ENCODE measurements around the gene CYP21A2.
"Not testable (repeated sequence)": the region's sequence is repeated elsewhere in the genome, so short reads cannot be mapped to it uniquely, and the experiment has no call there.

Gene CYP21A2

DNA sequence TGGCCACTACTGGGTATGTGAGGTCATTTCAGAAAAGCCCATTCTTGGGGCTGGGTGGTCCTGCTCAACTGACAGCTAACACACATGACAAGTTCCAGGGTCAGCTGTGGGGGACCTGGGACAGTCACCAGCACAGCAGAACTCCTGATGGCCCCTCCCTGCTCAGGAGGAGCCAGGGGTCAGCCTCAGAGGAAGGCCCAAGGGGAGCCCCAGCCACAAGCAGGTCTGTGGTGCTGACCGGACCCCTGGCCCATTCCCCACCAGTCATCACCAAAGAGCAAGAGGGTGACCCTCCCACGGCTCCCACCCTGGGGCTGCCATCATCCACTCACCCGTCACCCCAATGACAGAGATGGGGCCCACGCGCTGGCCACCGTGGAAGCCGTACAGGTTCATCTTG is 18.0 kb downstream of the CYP21A2 start:
- no peak for DNase-seq

- DNase-seq = no peak
Observed at GRCh38 chr6:32057966-32058365, 19.8 kb downstream of the CYP21A2 start.

DNA sequence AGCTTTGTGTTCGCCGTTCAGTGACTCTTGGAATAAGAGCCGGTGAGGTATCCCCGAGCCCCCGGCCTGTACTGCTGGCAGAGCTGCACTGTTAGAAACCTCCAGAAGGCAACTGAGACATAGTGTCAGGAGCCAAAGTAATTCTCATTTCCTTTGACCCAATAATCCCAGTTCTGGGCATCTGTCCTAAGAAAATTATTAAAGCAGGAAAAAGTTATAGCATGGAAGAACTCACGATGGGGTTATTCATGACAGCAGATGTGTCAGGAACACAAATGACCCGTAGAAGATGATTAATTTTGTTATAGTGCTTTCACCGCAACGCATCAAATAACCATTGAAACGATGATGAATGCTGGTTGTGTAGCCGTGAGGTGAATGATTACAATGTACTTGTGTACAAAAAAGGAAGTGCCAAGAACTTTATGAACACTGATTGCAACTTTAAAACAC is 20.3 kb downstream of the CYP21A2 start:
- DNase-seq = no peak

DNA sequence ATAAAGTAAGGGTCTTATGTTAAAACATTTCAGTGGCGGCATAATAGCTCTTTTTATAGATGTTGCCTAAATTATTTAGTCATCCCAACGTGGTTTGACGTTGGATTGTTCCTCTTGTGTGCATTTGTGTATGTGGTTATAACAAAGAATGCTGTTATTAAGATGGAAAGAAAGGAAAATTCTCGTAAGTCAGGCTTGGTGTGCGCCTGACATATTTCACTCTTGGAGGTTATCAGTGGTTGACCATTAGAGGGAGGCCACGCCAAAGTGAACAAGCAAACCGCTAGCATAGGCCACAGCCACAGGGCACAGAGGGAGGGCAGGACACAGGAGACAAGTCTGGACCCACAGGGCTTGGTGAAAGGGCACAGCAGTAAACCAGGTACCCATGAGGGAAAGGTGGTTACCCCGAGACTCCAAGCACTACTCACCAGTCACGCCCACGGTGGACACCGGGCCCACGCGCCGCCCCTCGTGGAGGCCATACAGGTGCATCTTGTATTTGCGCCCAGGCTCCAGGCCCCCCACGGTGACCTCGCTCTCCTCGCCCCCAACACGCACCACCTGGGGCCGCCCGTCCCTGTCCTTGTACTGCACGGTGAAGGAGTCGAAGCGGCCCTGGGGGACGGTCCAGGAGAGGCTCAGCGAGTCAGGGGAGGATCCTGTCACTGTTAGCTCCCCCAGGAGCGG is 22.9 kb downstream of the CYP21A2 start:
- no peak for DNase-seq

- no peak for DNase-seq
Observed at GRCh38 chr6:32064706-32065105, 26.5 kb downstream of the CYP21A2 start.

DNA sequence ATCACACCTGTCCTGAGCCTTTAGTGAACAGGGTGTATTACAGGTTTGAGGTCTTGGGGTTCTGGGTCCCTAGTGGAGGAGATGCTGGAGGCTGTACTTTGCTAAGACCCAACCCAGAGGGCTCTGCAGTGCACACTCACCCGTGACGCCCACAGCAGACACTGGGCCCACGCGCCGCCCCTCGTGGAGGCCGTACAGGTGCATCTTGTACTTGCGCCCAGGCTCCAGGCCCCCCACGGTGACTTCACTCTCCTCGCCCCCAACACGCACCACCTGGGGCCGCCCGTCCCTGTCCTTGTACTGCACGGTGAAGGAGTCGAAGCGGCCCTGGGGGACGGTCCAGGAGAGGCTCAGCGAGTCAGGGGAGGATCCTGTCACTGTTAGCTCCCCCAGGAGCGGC is 29.3 kb downstream of the CYP21A2 start:
- not testable (repeated sequence) for DNase-seq

GRCh38 chr6:32068315-32068714 is 30.1 kb downstream of the CYP21A2 start:
- DNase-seq = not testable (repeated sequence)

DNA sequence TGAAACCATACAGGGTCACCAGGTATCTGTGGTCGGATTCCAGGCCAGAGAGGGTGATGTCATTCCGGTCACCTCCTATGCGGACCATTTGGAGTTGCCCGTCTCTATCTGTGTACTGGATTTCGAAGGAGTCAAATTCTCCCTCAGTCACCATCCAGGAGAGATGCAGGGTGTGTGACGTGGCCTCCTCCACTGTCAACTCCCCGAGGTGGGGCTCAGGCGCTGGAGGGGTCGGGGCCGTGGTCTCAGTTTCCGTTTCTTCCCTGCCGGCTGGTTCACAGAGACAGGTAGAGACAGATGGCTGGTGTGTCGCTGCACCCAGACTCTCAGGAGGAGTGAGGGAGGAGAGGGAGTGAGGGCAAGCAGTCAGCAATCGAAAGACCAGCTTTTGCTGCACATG is 30.7 kb downstream of the CYP21A2 start:
- DNase-seq = no peak

GRCh38 chr6:32069460-32069859 is 31.2 kb downstream of the CYP21A2 start:
- DNase-seq = no peak

DNA sequence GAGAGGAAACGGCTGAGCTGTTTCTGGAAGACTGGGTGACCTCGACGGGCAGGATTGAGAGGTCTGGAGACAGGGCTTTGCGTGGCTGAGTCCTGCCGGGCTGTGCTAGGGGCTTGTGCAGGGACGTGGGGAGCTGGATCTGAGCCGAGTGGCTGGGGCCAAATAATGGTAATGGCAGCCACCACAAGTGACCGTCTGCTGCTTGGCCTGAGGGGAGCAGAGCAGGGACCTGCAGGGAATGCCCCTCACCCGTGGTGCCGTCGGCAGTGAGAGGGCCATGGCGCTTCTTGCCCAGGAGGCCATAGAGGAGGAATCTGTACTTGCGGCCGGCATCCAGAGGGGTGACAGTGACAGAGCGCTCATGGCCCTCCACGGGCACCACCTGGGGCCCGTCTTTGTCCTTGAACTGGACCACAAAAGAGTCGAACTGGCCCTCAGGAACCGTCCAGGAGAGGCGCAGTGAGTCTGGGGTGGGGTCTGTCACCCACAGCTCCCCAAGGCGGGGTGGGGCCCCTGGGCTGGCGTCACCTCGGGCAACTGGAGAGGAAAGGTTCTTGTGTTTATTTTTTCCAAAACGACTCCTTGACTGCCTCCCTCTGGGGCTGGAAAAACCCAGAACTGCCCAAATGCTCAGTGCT is 31.8 kb downstream of the CYP21A2 start:
- no peak for DNase-seq

- no peak for DNase-seq
Observed at GRCh38 chr6:32070814-32071543, 32.8 kb downstream of the CYP21A2 start.

DNA sequence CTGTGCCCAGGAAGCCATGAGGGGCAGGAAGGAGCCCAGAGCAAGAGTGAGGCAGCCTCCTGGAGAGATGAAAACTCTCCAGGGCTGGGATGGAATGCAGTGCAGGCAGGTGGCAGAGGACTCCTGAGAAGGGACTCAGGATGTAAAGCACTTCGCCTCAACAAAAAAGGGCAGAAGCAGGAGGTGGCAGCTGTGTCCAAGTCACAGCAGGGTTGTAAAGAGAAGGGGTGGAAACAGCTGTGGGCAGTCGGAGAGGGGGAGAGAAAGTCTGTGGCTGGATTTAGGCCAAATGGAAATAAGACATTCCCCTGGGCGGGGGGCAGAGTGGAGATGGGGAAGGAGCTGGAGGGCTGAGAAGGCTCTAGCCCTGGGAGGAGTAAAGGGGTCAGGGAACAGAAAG is 34.9 kb downstream of the CYP21A2 start:
- no peak for DNase-seq

DNA sequence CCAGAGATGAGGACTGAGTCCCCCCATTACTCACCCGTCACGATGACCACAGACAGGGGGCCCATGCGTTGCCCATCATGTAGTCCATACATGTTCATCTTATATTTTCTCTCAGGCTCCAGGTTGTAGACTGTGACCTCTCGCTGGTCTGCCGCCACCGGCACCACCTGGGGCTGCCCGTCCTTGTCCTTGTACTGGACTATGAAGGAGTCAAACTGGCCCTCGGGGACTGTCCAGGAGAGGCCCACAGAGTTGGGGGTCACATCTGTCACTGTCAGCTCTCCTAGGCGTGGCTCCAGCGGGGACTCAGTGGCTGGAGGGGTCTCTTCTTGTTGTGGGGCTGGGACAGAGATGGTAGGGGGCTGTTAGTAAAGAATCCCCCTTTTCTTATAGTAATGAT is 35.4 kb downstream of the CYP21A2 start:
- no peak for DNase-seq

- DNase-seq = no peak
Observed at GRCh38 chr6:32074996-32075532, 36.8 kb downstream of the CYP21A2 start.

- DNase-seq = no peak
Observed at GRCh38 chr6:32075781-32076180, 37.6 kb downstream of the CYP21A2 start.

DNA sequence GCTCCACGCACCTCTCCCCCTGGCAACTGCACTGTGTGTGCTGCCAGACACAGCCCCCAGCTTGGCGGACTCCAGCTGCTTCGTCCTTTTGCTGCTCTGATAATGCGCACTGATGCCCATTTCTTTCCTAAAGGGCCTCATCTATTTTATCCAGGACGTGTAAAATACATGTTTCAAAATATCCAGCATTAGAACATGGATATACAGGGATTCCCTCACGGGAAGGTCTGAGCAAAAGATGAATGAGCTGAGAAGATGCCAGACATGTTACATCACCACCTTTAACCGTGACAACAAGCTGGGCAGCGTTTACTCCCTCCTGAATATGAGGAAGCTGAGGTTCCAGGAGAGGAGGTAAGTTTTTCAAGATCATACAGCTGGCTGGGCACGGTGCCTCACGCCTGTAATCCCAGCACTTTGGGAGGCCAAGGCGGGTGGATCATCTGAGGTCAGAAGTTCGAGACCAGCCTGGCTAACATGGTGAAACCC is 38.1 kb downstream of the CYP21A2 start:
- no peak for DNase-seq

GRCh38 chr6:32079566-32080290 is 41.5 kb downstream of the CYP21A2 start:
- DNase-seq = no peak

- DNase-seq = no peak
Observed at GRCh38 chr6:32081168-32081990, 43.2 kb downstream of the CYP21A2 start.

DNA sequence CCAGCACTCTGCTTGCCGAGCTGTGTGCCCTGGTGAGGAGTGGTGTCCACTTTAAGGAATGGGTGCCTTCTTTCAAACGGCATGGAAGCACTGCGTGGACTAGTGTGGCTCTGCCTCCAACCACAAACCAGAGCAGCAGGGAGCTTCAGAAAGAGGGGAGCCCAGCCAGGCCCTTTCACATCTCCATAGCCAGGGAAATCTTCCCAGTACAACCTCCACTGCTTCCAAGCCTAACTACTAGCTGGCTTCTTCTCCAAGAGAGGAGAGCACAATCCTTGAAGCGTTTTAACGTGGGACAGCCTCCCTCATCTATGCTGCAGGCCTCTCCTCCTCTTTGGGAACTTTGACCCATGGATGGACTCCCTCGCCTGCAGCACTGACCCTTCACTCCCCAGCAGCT is 44.3 kb downstream of the CYP21A2 start:
- no peak for DNase-seq

DNA sequence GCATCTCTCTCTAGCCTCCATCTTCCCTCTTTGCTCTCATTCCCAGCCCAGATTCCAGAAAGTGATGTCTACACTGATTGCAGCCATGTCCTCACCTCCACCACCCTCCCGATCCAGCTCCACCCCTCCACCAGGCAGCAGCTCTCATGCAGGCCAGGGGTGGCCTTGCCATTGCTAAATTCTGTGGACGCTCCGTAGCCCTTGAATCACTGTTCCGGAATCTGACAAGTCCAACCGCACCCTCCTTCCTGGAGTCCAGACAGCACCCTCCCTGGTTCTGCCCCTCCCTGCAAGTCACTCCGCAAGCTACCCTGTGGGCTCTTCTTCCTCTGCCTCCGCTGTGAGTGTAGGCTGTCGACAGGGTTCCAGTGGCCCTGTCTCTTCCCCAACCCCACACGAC is 44.7 kb downstream of the CYP21A2 start:
- DNase-seq = no peak

- no peak for DNase-seq
Observed at GRCh38 chr6:32083812-32084768, 45.9 kb downstream of the CYP21A2 start.
